B cell (primary cell): ENCODE measurements around the gene PDGFRB.

Experiments
- EZH2 ChIP-seq: IDR thresholded peaks from 2 replicates; pipeline ENCODE4 v1.6.1; 2012; ENCODE audit warnings: borderline replicate concordance, low read depth, mild to moderate bottlenecking, moderate library complexity, low read length; ENCODE audit not compliant: insufficient read depth, poor library complexity, severe bottlenecking
- TF ChIP-seq, protein P1 (sequence below): fragments of 200-600 bp; IDR thresholded peaks from one replicate; pipeline ENCODE4 v1.8.0; 2022; ENCODE audit warnings: antibody characterized with exemption, mild to moderate bottlenecking

DNA sequence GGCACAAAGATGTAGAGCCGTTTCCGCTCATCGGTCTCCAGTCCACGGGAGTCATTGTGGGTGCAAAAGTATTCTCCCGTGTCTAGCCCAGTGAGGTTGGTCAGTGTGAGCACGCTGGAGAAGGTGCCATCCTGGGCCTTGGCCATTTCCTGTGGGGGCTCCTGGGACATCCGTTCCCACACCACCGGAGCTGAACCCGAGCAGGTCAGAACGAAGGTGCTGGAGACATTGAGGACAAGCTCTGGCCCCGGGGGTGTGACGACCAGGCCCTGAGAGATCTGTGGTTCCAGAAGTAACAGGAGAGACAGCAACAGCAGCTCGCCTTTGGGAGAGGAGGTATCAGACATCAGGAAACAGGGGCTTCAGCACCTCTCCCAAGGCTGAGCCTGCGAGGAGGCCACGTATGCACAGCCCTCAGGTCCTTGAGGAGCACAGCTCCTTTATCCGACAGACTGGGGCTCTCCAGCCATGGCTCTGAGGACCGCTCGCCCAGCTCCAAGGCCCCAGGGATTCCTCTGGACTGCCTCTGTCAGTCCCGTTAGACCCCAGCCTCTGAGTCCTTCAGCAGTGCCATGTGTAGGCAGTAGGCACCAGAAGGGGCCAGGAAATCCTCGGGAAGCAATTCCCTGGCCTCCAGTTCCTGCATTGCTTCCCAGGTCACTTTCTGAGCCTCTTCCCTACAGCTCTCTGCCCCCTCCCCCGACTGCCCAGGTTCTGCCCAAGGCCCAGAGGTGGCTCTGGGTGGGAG, 19.9 kb downstream of the PDGFRB start:
- no peak for TF ChIP-seq EZH2
- TF ChIP-seq, protein P1, sequence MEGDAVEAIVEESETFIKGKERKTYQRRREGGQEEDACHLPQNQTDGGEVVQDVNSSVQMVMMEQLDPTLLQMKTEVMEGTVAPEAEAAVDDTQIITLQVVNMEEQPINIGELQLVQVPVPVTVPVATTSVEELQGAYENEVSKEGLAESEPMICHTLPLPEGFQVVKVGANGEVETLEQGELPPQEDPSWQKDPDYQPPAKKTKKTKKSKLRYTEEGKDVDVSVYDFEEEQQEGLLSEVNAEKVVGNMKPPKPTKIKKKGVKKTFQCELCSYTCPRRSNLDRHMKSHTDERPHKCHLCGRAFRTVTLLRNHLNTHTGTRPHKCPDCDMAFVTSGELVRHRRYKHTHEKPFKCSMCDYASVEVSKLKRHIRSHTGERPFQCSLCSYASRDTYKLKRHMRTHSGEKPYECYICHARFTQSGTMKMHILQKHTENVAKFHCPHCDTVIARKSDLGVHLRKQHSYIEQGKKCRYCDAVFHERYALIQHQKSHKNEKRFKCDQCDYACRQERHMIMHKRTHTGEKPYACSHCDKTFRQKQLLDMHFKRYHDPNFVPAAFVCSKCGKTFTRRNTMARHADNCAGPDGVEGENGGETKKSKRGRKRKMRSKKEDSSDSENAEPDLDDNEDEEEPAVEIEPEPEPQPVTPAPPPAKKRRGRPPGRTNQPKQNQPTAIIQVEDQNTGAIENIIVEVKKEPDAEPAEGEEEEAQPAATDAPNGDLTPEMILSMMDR: no peak
